ENCODE results near the gene GHDC.
"Not testable (repeated sequence)": the region's sequence is repeated elsewhere in the genome, so short reads cannot be mapped to it uniquely, and the experiment has no call there.

GHDC gene

DNA sequence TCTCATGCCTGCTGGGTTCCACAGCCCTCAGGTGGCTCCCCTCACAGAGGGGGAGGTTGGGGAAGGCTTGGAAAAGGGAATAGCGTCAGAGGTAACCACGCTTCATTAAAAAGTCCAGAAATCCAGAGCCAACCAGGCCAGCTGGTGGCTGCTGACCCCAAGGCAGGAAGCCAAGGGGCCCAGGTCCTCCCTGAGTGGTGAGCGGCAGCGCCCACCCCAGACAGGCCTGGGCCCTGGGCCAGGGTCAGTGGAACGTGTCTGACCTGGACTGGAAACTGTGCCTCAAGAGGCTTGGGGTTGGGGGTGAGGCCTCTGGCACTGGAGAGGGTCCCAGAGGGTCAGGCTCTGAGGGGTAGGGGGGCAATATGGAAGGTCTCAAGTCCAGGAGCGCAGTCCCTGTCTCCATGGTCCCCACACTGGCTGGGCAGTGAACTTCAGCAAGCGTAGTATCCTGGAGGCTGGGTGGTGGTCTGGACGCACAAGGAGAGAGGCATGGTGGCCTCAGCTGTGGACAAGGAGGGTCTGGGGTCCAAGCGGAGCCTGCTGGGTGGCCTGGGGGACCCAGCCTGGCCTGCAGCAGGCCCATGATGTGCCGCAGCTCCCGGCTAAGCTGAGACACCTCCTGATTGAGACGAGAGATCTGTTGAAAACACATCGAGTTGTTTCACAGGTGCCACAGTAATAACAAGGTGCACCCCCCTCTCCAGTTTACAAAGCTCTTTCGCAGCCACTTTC lies 34.3 kb downstream of the GHDC start:
- no peak overlapping the region for H3K4me3 Mint-ChIP-seq
- peaks cover 19% of the 10 kb centered on the region for H3K4me1 Mint-ChIP-seq
- H3K9me3 Mint-ChIP-seq = no peaks in the 10 kb centered on the region
- DNase-seq (no peak), ATAC-seq (no peak)
- H3K27ac Mint-ChIP-seq = no peak overlapping the region
- no peaks in the 10 kb centered on the region for H3K27me3 Mint-ChIP-seq

- peak overlapping the region; percentile 78 to 94 for H3K4me3 Mint-ChIP-seq
- no peaks in the 10 kb centered on the region for H3K9me3 Mint-ChIP-seq
- no peaks in the 10 kb centered on the region for H3K27me3 Mint-ChIP-seq
- peaks cover 47% of the 10 kb centered on the region for H3K4me1 Mint-ChIP-seq
- ATAC-seq (no peak), DNase-seq (no peak)
- peak overlapping the region in 1 of 2 donors; percentile 97 for H3K27ac Mint-ChIP-seq
These were observed 38.7 kb downstream of the GHDC start for GRCh38 chr17:42155614-42156045.

DNA sequence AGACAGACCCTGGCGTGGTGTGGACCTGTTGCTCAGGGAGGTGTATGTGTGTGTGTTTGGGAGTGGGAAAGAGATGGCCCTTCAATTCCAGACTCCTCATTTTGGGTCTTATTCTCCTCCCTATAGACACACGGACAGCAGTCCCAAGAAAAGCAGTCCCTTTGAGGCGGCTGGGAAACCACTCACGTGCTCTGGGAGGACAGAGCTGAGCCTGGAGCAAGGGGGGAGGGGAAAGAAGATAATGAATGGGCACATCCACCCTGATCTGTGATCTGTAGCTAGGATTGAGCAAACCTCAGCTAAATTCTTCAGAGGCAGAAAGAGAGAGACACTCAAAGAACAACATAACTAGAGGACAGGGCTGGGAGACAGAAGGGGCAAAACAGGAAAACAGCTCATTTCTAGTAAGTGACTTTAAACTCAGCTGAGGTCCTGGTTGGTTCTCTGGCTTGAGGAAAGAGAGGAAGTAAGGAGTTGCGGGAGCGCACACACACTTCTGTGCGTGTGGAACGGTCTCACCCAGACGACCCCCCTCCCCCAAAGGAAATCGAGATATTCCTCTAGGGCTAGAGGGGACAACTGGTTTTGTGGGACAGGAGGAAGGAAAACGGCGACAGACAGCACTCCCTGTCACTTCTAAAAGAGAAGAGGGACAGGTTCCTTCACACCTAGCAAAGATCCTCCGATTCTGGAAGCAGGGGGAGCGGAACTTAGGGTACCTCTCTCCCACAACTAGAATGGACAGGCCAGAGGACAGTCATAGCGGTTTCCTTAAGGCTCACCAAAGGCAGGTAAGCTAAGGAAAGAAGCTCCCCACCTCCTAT lies 40.2 kb downstream of the GHDC start:
- Mint-ChIP-seq H3K27ac (peak overlapping the region; percentile 90 to 97), H3K9me3 (no peaks in the 10 kb centered on the region), H3K4me1 (peaks cover 47% of the 10 kb centered on the region), H3K27me3 (no peaks in the 10 kb centered on the region), H3K4me3 (peak overlapping the region; percentile 78 to 94)
- DNase-seq = no peak
- ATAC-seq = no peak

DNA sequence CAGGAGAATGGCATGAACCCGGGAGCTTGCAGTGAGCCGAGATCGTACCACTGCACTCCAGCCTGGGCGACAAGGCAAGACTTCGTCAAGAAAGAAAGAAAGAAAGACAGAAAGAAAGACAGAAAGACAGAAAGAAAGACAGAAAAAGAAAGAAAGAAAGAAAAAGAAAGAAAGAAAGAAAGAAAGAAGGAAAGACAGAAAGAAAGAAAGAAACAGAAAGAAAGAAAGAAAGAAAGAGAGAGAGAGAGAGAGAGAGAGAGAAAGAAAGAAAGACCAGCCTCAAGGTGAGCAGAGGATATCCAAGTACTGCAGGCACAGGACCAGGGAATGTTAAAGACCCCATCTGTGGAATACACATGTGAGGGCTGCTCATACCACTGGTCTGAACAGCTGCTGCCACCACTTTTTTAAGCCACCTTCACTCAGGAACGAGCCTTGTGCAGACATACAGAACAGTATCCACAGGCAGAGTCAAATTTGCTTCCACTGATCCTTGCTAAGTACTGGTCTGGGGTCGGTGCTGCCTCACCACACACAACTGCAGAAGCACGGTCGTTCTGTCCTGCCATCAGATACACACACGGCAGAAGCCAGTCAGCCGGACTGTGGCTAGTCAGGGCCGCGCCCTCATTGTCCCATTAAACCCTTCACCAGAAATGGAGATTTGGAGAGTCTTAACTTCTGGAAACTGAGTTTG lies 47.2 kb downstream of the GHDC start:
- ATAC-seq = no peak
- H3K9me3 Mint-ChIP-seq = no peaks in the 10 kb centered on the region
- no peak overlapping the region for H3K27ac Mint-ChIP-seq
- no peaks in the 10 kb centered on the region for H3K27me3 Mint-ChIP-seq
- no peak for DNase-seq
- peaks cover 32% of the 10 kb centered on the region for H3K4me1 Mint-ChIP-seq
- H3K4me3 Mint-ChIP-seq = no peak overlapping the region

GRCh38 chr17:42143138-42143537 lies 51.2 kb downstream of the GHDC start:
- Mint-ChIP-seq H3K4me1 (peaks cover 30% of the 10 kb centered on the region), H3K27ac (peak overlapping the region in 1 of 2 donors; percentile 65)
- H3K27me3 Mint-ChIP-seq, H3K4me3 Mint-ChIP-seq, ATAC-seq, DNase-seq, H3K9me3 Mint-ChIP-seq: not testable (repeated sequence)

DNA sequence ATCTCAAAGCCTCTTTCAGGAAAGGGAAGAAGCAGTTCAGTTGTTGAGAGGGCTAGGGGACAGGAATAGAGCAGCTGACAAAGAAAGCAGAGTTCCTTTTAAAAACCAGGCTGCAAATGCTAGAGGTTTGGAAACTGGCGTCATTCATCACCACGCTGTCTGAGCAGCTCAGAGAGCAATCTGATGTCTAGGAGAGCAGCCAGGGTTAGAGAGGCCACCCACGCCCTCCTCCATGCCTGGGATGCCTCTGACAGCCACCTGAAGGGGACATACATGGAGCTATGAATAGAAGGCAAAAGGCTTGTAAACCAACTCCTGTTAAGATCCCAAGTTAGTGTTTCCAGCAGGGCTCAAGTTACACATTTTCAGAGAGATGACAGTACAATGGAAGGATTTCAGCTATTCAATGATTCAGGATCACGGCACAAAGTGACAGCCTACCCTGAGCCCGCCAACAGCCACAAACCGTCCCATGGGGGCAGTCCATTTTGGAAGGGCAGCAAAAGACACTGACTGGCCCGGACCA lies 51.9 kb downstream of the GHDC start:
- no peak for ATAC-seq
- DNase-seq = no peak
- no peaks in the 10 kb centered on the region for H3K27me3 Mint-ChIP-seq
- peak overlapping the region; percentile 12 to 65 for H3K27ac Mint-ChIP-seq
- H3K4me3 Mint-ChIP-seq = no peak overlapping the region
- peaks cover 33% of the 10 kb centered on the region for H3K4me1 Mint-ChIP-seq
- H3K9me3 Mint-ChIP-seq = no peaks in the 10 kb centered on the region

- Mint-ChIP-seq H3K27me3 (no peaks in the 10 kb centered on the region), H3K27ac (no peak overlapping the region), H3K4me1 (peaks cover 41% of the 10 kb centered on the region), H3K9me3 (no peaks in the 10 kb centered on the region), H3K4me3 (no peak overlapping the region)
- DNase-seq (no peak), ATAC-seq (no peak)
These were observed 52.9 kb downstream of the GHDC start for GRCh38 chr17:42141382-42141781.

GRCh38 chr17:42140690-42141089 lies 53.6 kb downstream of the GHDC start:
- H3K4me3 Mint-ChIP-seq, H3K27ac Mint-ChIP-seq, DNase-seq, ATAC-seq, H3K9me3 Mint-ChIP-seq, H3K27me3 Mint-ChIP-seq: not testable (repeated sequence)
- H3K4me1 Mint-ChIP-seq = peaks cover 48% of the 10 kb centered on the region
